Measurements from ENCODE around the gene SHANK2.

DNA sequence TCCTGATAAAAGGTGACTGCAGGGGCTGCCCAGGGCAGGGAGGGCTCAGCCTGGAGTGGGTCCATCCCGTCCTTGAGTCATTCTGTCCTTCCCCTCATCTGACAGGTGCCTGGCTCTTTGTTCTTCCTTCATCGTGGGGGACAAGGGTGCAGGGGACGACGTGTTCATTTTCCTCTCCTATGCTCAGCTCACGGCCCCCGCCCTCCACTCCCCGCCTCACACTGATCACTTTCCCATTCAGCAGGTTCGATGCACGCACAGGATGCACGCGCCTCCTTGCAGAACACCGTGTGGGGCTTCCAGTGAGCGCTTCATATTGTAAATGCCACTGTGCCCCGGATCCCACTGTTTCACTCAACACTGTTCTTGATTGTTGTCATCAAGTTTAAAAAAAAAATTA, 32.7 kb upstream of the SHANK2 start:
- TF ChIP-seq EZH2 (IDR thresholded peaks at IDR 0.05; ENCODE audit: low read length), result no peak
- TF ChIP-seq, protein P1, sequence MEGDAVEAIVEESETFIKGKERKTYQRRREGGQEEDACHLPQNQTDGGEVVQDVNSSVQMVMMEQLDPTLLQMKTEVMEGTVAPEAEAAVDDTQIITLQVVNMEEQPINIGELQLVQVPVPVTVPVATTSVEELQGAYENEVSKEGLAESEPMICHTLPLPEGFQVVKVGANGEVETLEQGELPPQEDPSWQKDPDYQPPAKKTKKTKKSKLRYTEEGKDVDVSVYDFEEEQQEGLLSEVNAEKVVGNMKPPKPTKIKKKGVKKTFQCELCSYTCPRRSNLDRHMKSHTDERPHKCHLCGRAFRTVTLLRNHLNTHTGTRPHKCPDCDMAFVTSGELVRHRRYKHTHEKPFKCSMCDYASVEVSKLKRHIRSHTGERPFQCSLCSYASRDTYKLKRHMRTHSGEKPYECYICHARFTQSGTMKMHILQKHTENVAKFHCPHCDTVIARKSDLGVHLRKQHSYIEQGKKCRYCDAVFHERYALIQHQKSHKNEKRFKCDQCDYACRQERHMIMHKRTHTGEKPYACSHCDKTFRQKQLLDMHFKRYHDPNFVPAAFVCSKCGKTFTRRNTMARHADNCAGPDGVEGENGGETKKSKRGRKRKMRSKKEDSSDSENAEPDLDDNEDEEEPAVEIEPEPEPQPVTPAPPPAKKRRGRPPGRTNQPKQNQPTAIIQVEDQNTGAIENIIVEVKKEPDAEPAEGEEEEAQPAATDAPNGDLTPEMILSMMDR (optimal IDR thresholded peaks at IDR 0.05 in 1 of 3, IDR thresholded peaks at IDR 0.05 in 1 of 3, conservative IDR thresholded peaks at IDR 0.05 in 1 of 3; ENCODE audit: extremely low read depth in 1 of 3, insufficient read depth in 2 of 3, low read length in 3 of 3), result no peak
